HFFc6 (cell line): Measurements from ENCODE around the gene CLSTN1. TPM values are rescaled to one million over a fixed set of nuclear protein-coding genes. Genes with fewer than 3 reads are reported as not detected.

Experiments used
- DNase-seq: peaks from one replicate; pipeline ENCODE4 v3.0.0-alpha.2; 2018
- H3K27ac Mint-ChIP-seq: 2 replicates; pipeline ENCODE4 v1.8.0; 2020; ENCODE audit warnings: mild to moderate bottlenecking, mixed read lengths
- H3K27me3 Mint-ChIP-seq: 2 replicates; pipeline ENCODE4 v1.8.0; 2021; ENCODE audit warnings: mild to moderate bottlenecking, moderate library complexity, mixed read lengths; ENCODE audit not compliant: insufficient read depth
- H3K36me3 Mint-ChIP-seq: 2 replicates; pipeline ENCODE4 v1.8.0; 2021; ENCODE audit warnings: low read depth, mixed read lengths
- H3K4me1 Mint-ChIP-seq: 2 replicates; pipeline ENCODE4 v1.8.0; 2020; ENCODE audit warnings: low read depth, mixed read lengths
- H3K4me3 Mint-ChIP-seq: 2 replicates; pipeline ENCODE4 v1.8.0; 2020; ENCODE audit warnings: mild to moderate bottlenecking, moderate library complexity, mixed read lengths
- H3K9me3 Mint-ChIP-seq: 2 replicates; pipeline ENCODE4 v1.8.0; 2020; ENCODE audit warnings: mild to moderate bottlenecking, mixed read lengths
- CTCF ChIP-seq: fragments of 200-600 bp; sonication (generic); IDR thresholded peaks from 2 replicates; pipeline ENCODE4 v1.5.0; 2021; ENCODE audit warnings: antibody characterized with exemption, mild to moderate bottlenecking
- total RNA-seq, 6 experiments: library from RNA; stranded (reverse); fragmentation: NEBNext Ultra II Directional; extraction: Animal tissue kit (Norgen Biotek cat#: 25700); gene quantifications; 2 replicates in 1 of 6; 3 replicates in 5 of 6; pipeline ENCODE4 v1.2.3, GENCODE V29; 2021

The CLSTN1 gene
- total RNA-seq, 6 experiments from 2014 or later: 128 to 151 (median 137) TPM

- no peak overlapping the region for H3K4me3 Mint-ChIP-seq
- DNase-seq: no peak
- no peaks in the 10 kb centered on the region for H3K36me3 Mint-ChIP-seq
- H3K27ac Mint-ChIP-seq: no peak overlapping the region
- TF ChIP-seq CTCF: no peak
- H3K4me1 Mint-ChIP-seq: peaks cover 8% of the 10 kb centered on the region
- H3K9me3 Mint-ChIP-seq: no peaks in the 10 kb centered on the region
- peaks cover 10% of the 10 kb centered on the region; the same call in 1 of the 2 replicates for H3K27me3 Mint-ChIP-seq
Observed at GRCh38 chr1:9842073-9842711, 18.4 kb upstream of the CLSTN1 start.

GRCh38 chr1:9841460-9841859, 17.7 kb upstream of the CLSTN1 start:
- Mint-ChIP-seq H3K27ac (no peak overlapping the region), H3K36me3 (no peaks in the 10 kb centered on the region), H3K4me1 (peaks cover 14% of the 10 kb centered on the region), H3K27me3 (peaks cover 10% of the 10 kb centered on the region; the same call in 1 of the 2 replicates), H3K9me3 (no peaks in the 10 kb centered on the region), H3K4me3 (no peak overlapping the region)
- no peak for TF ChIP-seq CTCF
- DNase-seq: no peak

- Mint-ChIP-seq H3K36me3 (no peaks in the 10 kb centered on the region), H3K27me3 (peaks cover 9% of the 10 kb centered on the region; the same call in 1 of the 2 replicates), H3K27ac (no peak overlapping the region), H3K4me3 (no peak overlapping the region), H3K9me3 (no peaks in the 10 kb centered on the region), H3K4me1 (peaks cover 26% of the 10 kb centered on the region)
- no peak for TF ChIP-seq CTCF
- no peak for DNase-seq
Observed at GRCh38 chr1:9840176-9840575, 16.4 kb upstream of the CLSTN1 start.

GRCh38 chr1:9838946-9839345, 15.2 kb upstream of the CLSTN1 start:
- Mint-ChIP-seq H3K4me1 (peaks cover 27% of the 10 kb centered on the region), H3K27ac (no peak overlapping the region), H3K4me3 (no peak overlapping the region), H3K27me3 (peaks cover 5% of the 10 kb centered on the region; the same call in 1 of the 2 replicates), H3K9me3 (no peaks in the 10 kb centered on the region), H3K36me3 (no peaks in the 10 kb centered on the region)
- no peak for DNase-seq
- no peak for TF ChIP-seq CTCF

- peaks cover 6% of the 10 kb centered on the region for H3K27me3 Mint-ChIP-seq
- no peaks in the 10 kb centered on the region for H3K36me3 Mint-ChIP-seq
- H3K27ac Mint-ChIP-seq: no peak overlapping the region
- H3K4me3 Mint-ChIP-seq: no peak overlapping the region
- no peaks in the 10 kb centered on the region for H3K9me3 Mint-ChIP-seq
- no peak for DNase-seq
- no peak for TF ChIP-seq CTCF
- peaks cover 27% of the 10 kb centered on the region for H3K4me1 Mint-ChIP-seq
Observed at GRCh38 chr1:9836632-9836960, 12.8 kb upstream of the CLSTN1 start.
